Spleen (tissue), 11 donors: Measurements from ENCODE around the gene CSNK1A1. TPM values are rescaled to one million over a fixed set of nuclear protein-coding genes. Genes with fewer than 3 reads are reported as not detected.

Experiments
- DNase-seq: peaks from one replicate; pipeline ENCODE4 v3.0.0-alpha.2; 2020
- H3K27ac ChIP-seq, 8 donors: fragments of 200-600 bp; sonication (generic) in 7 of 8; 1 replicate in 4 of 8; 2 replicates in 4 of 8; pipeline versions ENCODE4 v1.5.0 to v1.8.0; 2016 to 2021; ENCODE audit warnings: inconsistent platforms in 4 of 8, mild to moderate bottlenecking in 4 of 8, moderate library complexity in 1 of 8
- H3K27me3 ChIP-seq, 7 donors: fragments of 200-600 bp; sonication (generic) in 6 of 7; replicated peaks in 1 of 7; 1 replicate in 4 of 7; 2 replicates in 3 of 7; pipeline versions ENCODE4 v1.5.0 to v1.8.0; 2016 to 2021; ENCODE audit warnings: inconsistent platforms in 3 of 7, mild to moderate bottlenecking in 1 of 7
- H3K36me3 ChIP-seq, 6 donors: fragments of 200-600 bp; sonication (generic) in 5 of 6; 1 replicate in 4 of 6; 2 replicates in 2 of 6; pipeline versions ENCODE4 v1.5.0 to v1.8.0; 2016 to 2021; ENCODE audit warnings: inconsistent platforms in 2 of 6
- H3K4me1 ChIP-seq, 6 donors: fragments of 200-600 bp; sonication (generic) in 5 of 6; 1 replicate in 3 of 6; 2 replicates in 3 of 6; pipeline versions ENCODE4 v1.5.0 to v1.8.0; 2016 to 2021; ENCODE audit warnings: inconsistent platforms in 3 of 6
- H3K4me3 ChIP-seq, 8 donors: fragments of 200-600 bp; sonication (generic) in 7 of 8; 1 replicate in 4 of 8; 2 replicates in 4 of 8; pipeline versions ENCODE4 v1.5.0 to v1.8.0; 2016 to 2021; ENCODE audit warnings: inconsistent platforms in 4 of 8, mild to moderate bottlenecking in 4 of 8, moderate library complexity in 2 of 8
- H3K9me3 ChIP-seq, 8 donors: fragments of 200-600 bp; sonication (generic) in 7 of 8; 1 replicate in 4 of 8; 2 replicates in 4 of 8; pipeline versions ENCODE4 v1.5.0 to v1.8.0; 2016 to 2021; ENCODE audit warnings: inconsistent platforms in 4 of 8
- CTCF ChIP-seq, 11 experiments: fragments of 200-600 bp in 7 of 11; fragments of 450-650 bp in 4 of 11; sonication (generic) in 4 of 11; IDR thresholded peaks in 8 of 11; conservative IDR thresholded peaks in 3 of 11; 1 replicate in 7 of 11; 2 replicates in 4 of 11; pipeline versions ENCODE4 v1.4.0 to v1.8.0; 2016 to 2021; ENCODE audit warnings: antibody characterized with exemption in 11 of 11, inconsistent platforms in 4 of 11, mild to moderate bottlenecking in 1 of 11
- POLR2A ChIP-seq, 3 donors: fragments of 450-650 bp; IDR thresholded peaks; one replicate each; pipeline ENCODE4 v1.5.1; 2017; ENCODE audit warnings: antibody characterized with exemption in 3 of 3, mild to moderate bottlenecking in 1 of 3
- POLR2AphosphoS5 ChIP-seq, 3 donors: sonication (generic); formaldehyde crosslinking; IDR thresholded peaks; one replicate each; pipeline ENCODE4 v1.5.1; 2017; ENCODE audit warnings: antibody characterized with exemption in 3 of 3
- WGBS, 5 donors: extraction: QIAGEN DNeasy Blood & Tissue Kit in 3 of 5; methylation state at CpG; one replicate each; pipeline versions ENCODE4 v1.1.5 to v1.1.7; 2013 to 2018; 5-methylcytosine and 5-hydroxymethylcytosine counted together
- intact Hi-C: fragments of 100-400 bp; cut with DNase I; formaldehyde crosslinking; loops from one replicate; pipeline ENCODE4 v1.15.0; 2023; ENCODE audit warnings: low total_unique reads
- polyA plus RNA-seq, 3 donors: library from polyadenylated mRNA; stranded (reverse); fragments of 200-250 nt; gene quantifications; one replicate each; pipeline ENCODE4 v1.2.1, GENCODE V29; 2013
- total RNA-seq, 7 donors: library from RNA; depleted of rRNA in 3 of 7; stranded (reverse); fragments of >200 nt in 3 of 7; fragmentation: NEBNext Ultra II Directional in 4 of 7; extraction: Animal tissue kit (Norgen Biotek cat#: 25700) in 4 of 7; gene quantifications; one replicate each; pipeline versions ENCODE4 v1.1.0 to v1.2.1, GENCODE V29; 2016 to 2021
- donor health status: healthy with polysubstance abuse.
- donor health status: DM: no; HTN: no; CAD: no; lungs with moderate emphysema.
- donor health status: DM: no; HTN: no; CAD: no.
- donor health status: Bipolar disorder and iron deficiency.
- donor health status: healthy.
- donor health status: DM: no; HTN: no; CAD: no.
- donor health status: DM: yes; HTN: yes; CAD: no.

Gene CSNK1A1
- total and polyA plus RNA-seq, 10 donors, result 31.9 to 223 (median 185) TPM

- no peak overlapping the region for H3K27ac ChIP-seq
- H3K4me3 ChIP-seq, result no peak overlapping the region
- TF ChIP-seq POLR2A (IDR thresholded peaks at IDR 0.05) (no peak), CTCF (IDR thresholded peaks at IDR 0.05 in 8 of 11, conservative IDR thresholded peaks at IDR 0.05 in 3 of 11) (no peak), POLR2AphosphoS5 (IDR thresholded peaks at IDR 0.05) (no peak)
- H3K4me1 ChIP-seq, result peaks cover 39 to 100% (median 87%) of the 10 kb centered on the region in 6 donors
- intact Hi-C loops, result no loop called here
- WGBS, 5 donors, result 92 to 94% (median 93%) methylated on average over 15 of the region's 15 CpGs
- H3K27me3 ChIP-seq, result no peaks in the 10 kb centered on the region
- no peaks in the 10 kb centered on the region for H3K9me3 ChIP-seq
- DNase-seq, result no peak
- peaks cover 0 to 72% (median 16%) of the 10 kb centered on the region in 6 donors for H3K36me3 ChIP-seq
These were observed 29.2 kb downstream of the CSNK1A1 start for GRCh38 chr5:149521739-149522685.

- Histone ChIP-seq H3K27ac (peak overlapping the region in 3 of 8 donors; percentile 3 to 45 (median 43)), H3K9me3 (no peaks in the 10 kb centered on the region), H3K4me3 (no peak overlapping the region), H3K27me3 (no peaks in the 10 kb centered on the region), H3K4me1 (peaks cover 24 to 100% (median 87%) of the 10 kb centered on the region in 6 donors), H3K36me3 (peaks cover 0 to 87% (median 15%) of the 10 kb centered on the region in 6 donors)
- TF ChIP-seq POLR2AphosphoS5 (IDR thresholded peaks at IDR 0.05) (no peak), CTCF (IDR thresholded peaks at IDR 0.05 in 8 of 11, conservative IDR thresholded peaks at IDR 0.05 in 3 of 11) (no peak)
- DNase-seq, result no peak
- intact Hi-C loops, result no loop called here
These were observed 31.6 kb downstream of the CSNK1A1 start for GRCh38 chr5:149519601-149520000.

GRCh38 chr5:149518620-149519019, 32.6 kb downstream of the CSNK1A1 start:
- Histone ChIP-seq H3K4me3 (no peak overlapping the region), H3K4me1 (peaks cover 24 to 98% (median 88%) of the 10 kb centered on the region in 6 donors), H3K27ac (peak overlapping the region in 3 of 8 donors; percentile 1 to 45 (median 43)), H3K36me3 (peaks cover 0 to 86% (median 10%) of the 10 kb centered on the region in 6 donors), H3K27me3 (no peaks in the 10 kb centered on the region), H3K9me3 (no peaks in the 10 kb centered on the region)
- WGBS, 5 donors, result 17 to 30% (median 27%) methylated on average over 3 of the region's 3 CpGs
- intact Hi-C loops, result no loop called here
- TF ChIP-seq POLR2A (IDR thresholded peaks at IDR 0.05), result no peak
- no peak for DNase-seq

- Histone ChIP-seq H3K9me3 (no peaks in the 10 kb centered on the region), H3K36me3 (peaks cover 0 to 86% (median 7%) of the 10 kb centered on the region in 6 donors), H3K4me1 (peaks cover 24 to 93% (median 81%) of the 10 kb centered on the region in 6 donors), H3K27me3 (no peaks in the 10 kb centered on the region), H3K4me3 (no peak overlapping the region), H3K27ac (peak overlapping the region in 3 of 8 donors; percentile 8 to 45 (median 43))
- no peak for DNase-seq
- intact Hi-C loops, result no loop called here
- TF ChIP-seq CTCF (IDR thresholded peaks at IDR 0.05 in 8 of 11, conservative IDR thresholded peaks at IDR 0.05 in 3 of 11), result no peak
- no peak for TF ChIP-seq POLR2AphosphoS5 (IDR thresholded peaks at IDR 0.05)
- TF ChIP-seq POLR2A (IDR thresholded peaks at IDR 0.05), result no peak
- WGBS, 5 donors, result 70 to 79% (median 72%) methylated on average over 5 of the region's 5 CpGs
These were observed 33.6 kb downstream of the CSNK1A1 start for GRCh38 chr5:149517461-149518122.
